Endothelial cell of umbilical vein (primary cell): Measurements from ENCODE around the gene PHKG2.

Source experiments
- CTCF ChIP-seq, 2 donors: IDR thresholded peaks; 1 replicate in 1 of 2; 2 replicates in 1 of 2; pipeline ENCODE4 v1.5.1; 2011; ENCODE audit warnings: low read length in 2 of 2, mild to moderate bottlenecking in 2 of 2, moderate library complexity in 2 of 2, control low read depth in 1 of 2, inconsistent platforms in 1 of 2, low read depth in 1 of 2; ENCODE audit not compliant: insufficient read depth in 1 of 2; ENCODE audit errors: extremely low read depth in 1 of 2
- EZH2 ChIP-seq: IDR thresholded peaks from 2 replicates; pipeline ENCODE4 v1.6.1; 2012; ENCODE audit warnings: borderline replicate concordance, low read depth, mild to moderate bottlenecking, moderate library complexity, low read length, inconsistent platforms; ENCODE audit not compliant: severe bottlenecking
- FOS ChIP-seq: IDR thresholded peaks from 2 replicates; pipeline ENCODE4 v1.6.1; 2011; ENCODE audit warnings: mild to moderate bottlenecking, low read length, moderate library complexity, borderline replicate concordance; ENCODE audit not compliant: insufficient read depth
- GATA2 ChIP-seq: IDR thresholded peaks from 2 replicates; pipeline ENCODE4 v1.7.0; 2011; ENCODE audit warnings: low read depth, mild to moderate bottlenecking, moderate library complexity, mixed read lengths, low read length; ENCODE audit not compliant: insufficient read length, insufficient read depth
- MYC ChIP-seq: IDR thresholded peaks from one replicate; pipeline ENCODE4 v1.6.1; 2011; ENCODE audit warnings: mild to moderate bottlenecking, low read depth, low read length
- POLR2A ChIP-seq: IDR thresholded peaks from 2 replicates; pipeline ENCODE4 v1.6.1; 2012; ENCODE audit warnings: low read depth, mild to moderate bottlenecking, control low read depth, low read length

GRCh38 chr16:30743716-30744115 is 4.5 kb upstream of the PHKG2 start:
- no peak for TF ChIP-seq CTCF (IDR thresholded peaks at IDR 0.05; ENCODE audit: extremely low read depth in 1 of 2, insufficient read depth in 1 of 2, low read depth in 1 of 2, low read length in 2 of 2)
- no peak for TF ChIP-seq POLR2A
- no peak for TF ChIP-seq EZH2
- no peak for TF ChIP-seq MYC
- TF ChIP-seq GATA2, result no peak
- TF ChIP-seq FOS, result no peak
